ENCODE data around the gene CNOT1.

The CNOT1 gene

GRCh38 chr16:58515125-58515870, 114.3 kb downstream of the CNOT1 start, which contains the start of gene SETD6:
SETD6 (plus strand) TSS chr16:58515517; CDS start chr16:58515538, 21 bp downstream.
- peak; percentile 91 for DNase-seq

- DNase-seq: no peak
These were observed 115.8 kb downstream of the CNOT1 start for GRCh38 chr16:58513874-58514273.

- peak; percentile 95 for DNase-seq
These were observed 117.5 kb downstream of the CNOT1 start for GRCh38 chr16:58511933-58512815.

- DNase-seq: peak; percentile 61
These were observed 118.6 kb downstream of the CNOT1 start for GRCh38 chr16:58510776-58511628.

GRCh38 chr16:58510097-58510775, 119.4 kb downstream of the CNOT1 start:
- peak; percentile 53 for DNase-seq

GRCh38 chr16:58509256-58510096, 120.2 kb downstream of the CNOT1 start:
- DNase-seq: peak; percentile 55

- peak; percentile 54 for DNase-seq
These were observed 120.9 kb downstream of the CNOT1 start for GRCh38 chr16:58508671-58509251.

GRCh38 chr16:58507963-58508670, 121.5 kb downstream of the CNOT1 start:
- DNase-seq: peak; percentile 42

GRCh38 chr16:58507195-58507962, 122.2 kb downstream of the CNOT1 start:
- peak; percentile 53 for DNase-seq

- DNase-seq: peak; percentile 60
These were observed 123.1 kb downstream of the CNOT1 start for GRCh38 chr16:58506241-58507194.

GRCh38 chr16:58503863-58504688, 125.5 kb downstream of the CNOT1 start:
- DNase-seq: peak; percentile 58

- DNase-seq: peak; percentile 58
These were observed 126.3 kb downstream of the CNOT1 start for GRCh38 chr16:58503166-58503862.

- DNase-seq: peak; percentile 50
These were observed 127.3 kb downstream of the CNOT1 start for GRCh38 chr16:58502217-58502921.

- DNase-seq: peak; percentile 79
These were observed 128.1 kb downstream of the CNOT1 start for GRCh38 chr16:58501242-58502131.

Measured in activated effector memory CD4-positive, alpha-beta T cell treated with anti-CD3 and anti-CD28 coated beads, Interleukin-2, amount 50 U/mL, for 16 hours (primary cell).